ENCODE data around the gene RTEL1.
A peak's percentile ranks its signal among the peaks of the same experiment; 100 is the strongest.
"Not testable (repeated sequence)": the region's sequence is repeated elsewhere in the genome, so short reads cannot be mapped to it uniquely, and the experiment has no call there.

The RTEL1 gene

GRCh38 chr20:63652192-63652980 is 5.7 kb upstream of the RTEL1 start:
- peak; percentile 39 for DNase-seq

DNA sequence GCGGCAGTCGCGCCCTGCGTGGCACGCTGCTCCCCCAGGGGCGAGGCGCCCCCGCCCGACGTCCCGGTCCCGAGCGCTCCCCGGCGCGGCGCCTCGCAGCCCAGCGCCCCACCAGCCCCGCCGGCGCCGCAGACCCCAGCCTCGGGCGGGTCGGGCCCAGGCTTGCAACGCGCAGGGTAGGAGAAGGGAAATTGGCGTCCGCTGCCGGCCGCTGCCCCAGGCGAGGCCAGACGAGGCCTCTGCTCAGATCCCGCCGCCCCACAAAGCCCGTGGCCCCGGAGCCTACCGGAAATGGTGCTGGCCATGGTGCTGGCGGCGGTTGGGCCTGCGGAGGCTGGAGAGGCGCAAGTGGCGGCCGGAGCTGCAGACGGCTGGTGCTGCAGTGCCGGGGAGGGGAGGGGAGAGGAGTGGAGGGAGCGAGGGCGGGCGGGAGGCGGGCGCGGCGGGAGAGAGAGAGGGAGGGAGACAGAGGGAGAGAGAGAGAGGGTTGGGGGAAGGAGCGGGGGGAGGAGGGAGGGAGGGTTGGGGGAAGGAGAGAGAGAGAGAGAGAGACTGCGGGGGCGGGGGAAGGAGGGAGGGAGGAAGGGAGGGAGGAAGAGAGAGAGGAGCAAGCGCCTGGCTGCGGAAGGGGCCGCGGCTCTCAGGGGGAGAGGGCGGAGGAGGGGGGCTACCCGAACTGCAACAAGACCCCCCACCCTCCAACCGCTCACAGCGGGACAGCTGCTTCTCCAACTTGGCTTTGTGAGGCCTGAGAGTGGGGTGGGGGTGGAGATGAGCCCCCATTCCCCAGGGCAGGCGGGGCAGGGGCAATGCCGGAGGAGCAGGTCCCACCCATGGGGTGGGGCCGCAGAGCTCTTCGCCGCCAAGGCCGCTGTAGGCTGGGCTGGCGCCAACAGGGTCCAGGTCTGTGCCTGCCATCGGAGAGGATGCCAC is 4.8 kb upstream of the RTEL1 start, which contains the start of gene STMN3:
Gene STMN3, minus strand, starts transcription at position 384 of the 933 bp plus-strand sequence. Its CDS starts 79 bp downstream, at position 305.
- peak; percentile 49 for DNase-seq

DNA sequence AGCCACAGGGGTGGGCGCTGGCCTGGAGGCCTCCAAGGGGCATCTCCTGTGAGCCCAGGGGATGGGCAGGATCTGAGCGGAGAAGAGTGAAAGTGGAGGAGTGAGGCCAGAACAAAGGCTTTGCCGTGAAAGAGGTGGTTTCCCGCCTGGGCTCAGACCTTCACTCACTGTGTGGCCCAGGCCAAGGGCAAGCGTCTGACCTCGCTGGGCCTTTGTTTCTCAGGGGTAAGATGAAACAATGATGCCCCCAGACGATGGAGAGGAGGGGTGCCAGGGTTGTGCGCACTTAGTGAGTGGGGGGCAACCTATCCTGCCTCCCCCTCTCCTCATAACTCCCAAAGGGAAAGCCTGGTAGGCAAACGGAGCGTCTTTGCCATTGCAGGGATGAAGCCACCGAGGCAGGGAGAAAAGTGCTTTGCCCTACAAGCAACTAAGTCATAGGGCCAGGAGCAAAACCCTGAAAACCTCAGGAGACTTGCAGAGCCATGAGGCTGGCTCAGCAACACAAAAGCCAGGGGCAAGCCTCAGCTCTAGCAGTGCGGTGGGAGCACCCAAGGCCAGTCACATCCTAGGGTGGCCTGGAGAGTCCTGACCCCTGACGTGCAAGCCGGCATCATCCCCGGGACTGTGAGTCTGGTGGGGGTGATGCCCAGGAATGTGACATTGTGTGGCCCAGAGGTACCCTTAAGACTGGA is 4.0 kb upstream of the RTEL1 start:
- DNase-seq = no peak

DNA sequence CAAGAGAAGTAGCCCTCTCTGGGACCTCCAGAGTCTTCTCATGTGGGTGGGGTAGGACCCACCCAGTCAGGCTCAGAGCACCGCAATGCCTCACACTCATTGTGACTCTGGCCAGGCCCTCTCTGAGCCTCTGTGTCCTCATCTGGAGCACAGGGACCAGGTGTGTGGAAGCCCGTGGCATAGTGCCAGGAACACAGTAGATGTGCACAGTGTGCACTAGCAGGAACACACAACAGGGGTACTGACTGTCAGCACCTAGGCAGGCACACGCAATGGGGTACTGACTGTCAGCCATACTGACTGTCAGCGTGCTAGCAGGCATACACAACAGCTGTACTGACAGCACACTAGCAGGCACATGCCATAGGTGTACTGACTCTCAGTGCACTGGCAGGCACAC is 2.9 kb upstream of the RTEL1 start:
- DNase-seq = no peak

GRCh38 chr20:63656451-63656850 is 1.7 kb upstream of the RTEL1 start:
- no peak for DNase-seq

DNA sequence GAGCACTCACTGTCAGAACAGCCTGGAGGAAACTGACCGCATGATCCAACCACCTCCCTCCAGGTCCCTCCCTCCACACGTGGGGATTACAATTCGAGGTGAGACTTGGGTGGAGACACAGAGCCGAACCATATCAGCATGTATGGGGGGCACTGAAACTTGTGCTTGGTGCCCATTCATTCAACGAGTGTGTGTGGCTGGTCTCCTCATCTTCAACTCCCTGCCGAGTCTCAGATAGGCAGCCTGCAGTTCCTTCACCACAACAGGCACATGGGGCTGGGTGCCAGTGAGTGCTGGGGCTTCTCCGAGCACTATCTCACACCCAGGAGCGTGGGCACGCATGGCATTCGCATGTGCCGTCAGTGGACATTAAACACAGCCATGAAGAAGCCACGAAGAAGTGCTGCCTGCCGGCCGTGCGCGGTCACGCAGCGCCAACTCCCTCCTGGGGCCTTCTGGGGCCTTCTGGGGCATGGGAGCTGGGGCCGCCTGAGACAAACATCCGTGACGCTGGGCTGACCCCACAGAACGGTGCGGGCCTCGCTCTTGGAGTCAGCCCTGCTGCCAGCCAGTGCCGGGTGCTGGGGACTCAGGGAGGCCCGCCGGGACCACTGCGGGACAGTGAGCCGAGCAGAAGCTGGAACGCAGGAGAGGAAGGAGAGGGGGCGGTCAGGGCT is 714 bp upstream of the RTEL1 start:
- no peak for DNase-seq

- DNase-seq = no peak
Observed at GRCh38 chr20:63658749-63659187, 656 bp downstream of the RTEL1 start.

DNA sequence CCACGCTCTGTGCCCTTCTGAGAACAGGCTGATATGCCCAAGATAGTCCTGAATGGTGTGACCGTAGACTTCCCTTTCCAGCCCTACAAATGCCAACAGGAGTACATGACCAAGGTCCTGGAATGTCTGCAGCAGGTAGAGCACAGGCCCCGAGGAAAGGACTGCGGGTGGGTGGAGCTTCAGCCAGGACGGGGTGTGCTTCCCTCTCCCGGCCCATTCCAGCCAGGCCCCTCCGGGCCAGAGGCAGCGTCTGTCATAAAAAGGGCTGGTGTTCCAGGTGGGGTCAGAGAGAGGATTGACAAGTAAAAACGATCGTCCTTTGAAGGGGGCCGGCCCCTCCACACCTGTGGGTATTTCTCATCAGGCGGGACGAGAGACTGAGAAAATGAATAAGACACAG is 1.3 kb downstream of the RTEL1 start:
- DNase-seq = no peak

GRCh38 chr20:63660174-63660573 is 2.1 kb downstream of the RTEL1 start:
- DNase-seq = not testable (repeated sequence)

- DNase-seq = no peak
Observed at GRCh38 chr20:63660622-63661021, 2.5 kb downstream of the RTEL1 start.

DNA sequence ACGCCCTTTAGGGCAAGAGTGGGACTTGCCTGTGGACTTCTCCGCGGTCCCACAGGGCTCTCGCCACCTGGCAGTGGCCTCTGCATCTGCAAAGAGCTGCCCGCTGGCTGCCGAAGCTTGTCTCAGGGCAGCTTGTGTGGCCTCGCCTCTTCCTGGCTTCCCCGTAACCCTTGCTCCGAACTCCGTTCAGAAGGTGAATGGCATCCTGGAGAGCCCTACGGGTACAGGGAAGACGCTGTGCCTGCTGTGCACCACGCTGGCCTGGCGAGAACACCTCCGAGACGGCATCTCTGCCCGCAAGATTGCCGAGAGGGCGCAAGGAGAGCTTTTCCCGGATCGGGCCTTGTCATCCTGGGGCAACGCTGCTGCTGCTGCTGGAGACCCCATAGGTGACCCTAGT is 3.0 kb downstream of the RTEL1 start:
- no peak for DNase-seq

DNA sequence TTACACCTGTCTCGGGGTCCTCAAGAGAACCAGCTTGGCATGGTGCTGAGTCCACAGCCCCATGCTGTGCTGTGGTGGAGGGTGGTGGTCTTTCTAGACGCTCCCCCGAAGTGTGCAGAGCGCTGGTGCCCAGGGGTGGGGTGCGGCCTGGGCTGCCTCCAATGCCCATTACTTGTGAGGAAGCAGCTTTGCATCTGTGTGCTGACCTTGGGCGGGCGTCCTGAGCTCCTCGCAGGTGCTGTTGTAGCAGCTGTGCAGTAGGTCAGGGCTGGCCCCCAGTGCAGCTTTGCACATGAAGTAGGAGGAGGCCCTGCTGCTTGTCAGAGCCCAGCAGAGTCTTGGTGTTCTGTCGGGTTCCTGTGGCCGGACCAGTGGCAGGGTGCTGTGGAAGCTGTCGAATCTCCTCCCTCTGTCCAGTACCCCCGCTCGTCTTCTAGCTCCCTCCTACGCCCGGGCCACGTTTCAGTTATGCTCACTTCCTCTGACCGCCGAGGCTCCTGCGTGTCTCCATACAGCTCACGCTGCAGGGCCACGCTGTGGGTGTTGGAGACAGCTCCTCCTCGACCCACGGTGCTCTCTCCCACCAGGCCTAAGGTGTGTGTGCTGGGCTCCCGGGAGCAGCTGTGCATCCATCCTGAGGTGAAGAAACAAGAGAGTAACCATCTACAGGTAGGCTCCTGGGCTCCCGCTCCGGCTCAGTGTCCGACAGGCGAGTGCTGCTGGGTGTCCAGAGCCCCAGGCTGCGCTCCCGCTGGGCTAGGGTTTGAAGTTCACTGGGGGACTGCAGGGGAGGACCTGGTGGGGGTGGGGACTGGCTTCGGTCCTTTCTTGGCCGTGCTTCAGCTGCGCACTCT is 4.1 kb downstream of the RTEL1 start:
- no peak for DNase-seq

DNA sequence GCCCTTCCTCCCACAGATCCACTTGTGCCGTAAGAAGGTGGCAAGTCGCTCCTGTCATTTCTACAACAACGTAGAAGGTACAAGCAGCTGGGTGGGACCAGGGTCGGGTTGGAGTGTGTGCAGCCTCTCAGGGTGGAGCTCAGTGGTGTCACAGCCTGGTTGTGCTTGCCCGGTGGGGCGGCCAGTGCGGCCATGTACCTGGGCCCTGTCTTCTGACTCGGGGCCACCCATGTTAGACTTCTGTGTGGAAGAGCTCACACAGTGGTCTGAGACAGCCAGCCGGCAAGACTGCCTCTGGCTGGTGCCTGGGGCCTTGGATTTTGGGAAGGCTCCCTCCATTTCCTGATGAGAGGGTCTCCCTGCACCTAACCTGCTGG is 4.7 kb downstream of the RTEL1 start:
- DNase-seq = no peak

DNA sequence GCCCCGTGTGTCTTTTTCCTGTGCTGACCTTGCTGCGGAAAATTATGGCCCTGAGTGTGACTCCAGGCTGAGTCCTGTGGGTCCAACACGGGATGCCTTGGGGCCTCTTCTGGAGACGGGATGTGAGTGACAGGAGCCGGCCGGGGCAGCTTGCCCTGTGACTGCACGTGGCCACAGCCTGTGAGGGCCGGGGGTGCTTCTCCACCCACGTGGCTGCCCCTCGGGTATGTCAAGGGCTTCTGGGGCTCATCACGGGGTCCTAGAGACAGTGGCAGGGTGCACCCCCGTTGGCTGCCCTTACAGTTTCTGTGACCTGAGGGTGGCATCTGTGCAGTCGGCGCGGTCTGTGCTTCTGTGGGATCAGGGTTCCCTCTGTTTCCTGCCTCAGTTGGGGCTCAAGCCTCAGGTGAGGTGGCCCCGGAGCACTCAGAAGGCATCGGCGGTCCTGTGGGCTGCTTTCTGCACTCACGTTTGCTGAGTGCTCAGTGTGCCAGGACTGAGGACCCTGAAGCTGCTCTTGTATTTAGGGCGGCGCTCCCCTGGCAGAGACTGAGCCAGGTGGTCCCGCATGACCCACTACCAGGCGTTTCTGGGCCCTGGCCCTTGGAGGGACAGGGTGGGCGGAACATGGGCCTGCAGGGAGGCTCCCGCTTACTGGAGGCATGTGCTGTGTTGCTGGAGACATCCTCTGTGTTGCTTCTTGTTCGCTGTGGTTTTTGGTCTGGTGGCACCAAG is 5.4 kb downstream of the RTEL1 start:
- no peak for DNase-seq

DNA sequence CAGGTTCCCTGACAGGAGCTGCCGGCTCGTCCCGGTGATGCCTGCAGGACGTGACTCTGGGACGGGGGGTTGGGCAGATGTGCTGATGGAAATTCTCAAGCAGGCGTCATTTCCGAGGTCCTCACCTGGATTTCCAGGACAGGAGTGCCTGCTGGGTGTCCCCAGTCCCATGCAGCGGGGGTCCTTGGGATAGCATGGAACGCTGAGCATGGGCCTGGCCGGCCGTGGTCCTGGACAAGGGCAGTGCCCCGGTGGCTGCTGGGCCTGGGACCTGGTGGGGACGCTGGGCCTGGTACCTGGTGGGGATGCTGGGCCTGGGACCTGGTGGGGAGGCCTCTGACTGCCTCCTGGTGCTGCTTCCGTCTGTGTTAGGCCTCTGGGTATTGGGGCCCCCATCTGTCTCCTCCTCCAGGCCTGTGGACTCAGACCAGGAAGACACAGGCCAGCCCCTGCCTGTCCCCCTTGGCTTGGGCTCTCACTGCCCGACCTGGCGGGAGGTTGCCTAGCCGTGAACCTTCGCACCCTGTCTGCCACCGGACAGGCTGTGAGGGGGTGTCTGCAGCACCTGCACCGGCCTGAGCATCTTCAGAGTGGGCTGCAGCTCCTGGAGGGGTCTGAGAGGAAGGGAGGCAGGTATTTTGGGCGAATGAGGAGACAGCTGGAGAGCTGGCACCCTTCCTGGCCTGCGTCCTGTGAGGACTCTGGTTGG is 6.2 kb downstream of the RTEL1 start:
- no peak for DNase-seq

- DNase-seq = no peak
Observed at GRCh38 chr20:63664861-63665594, 6.9 kb downstream of the RTEL1 start.

DNA sequence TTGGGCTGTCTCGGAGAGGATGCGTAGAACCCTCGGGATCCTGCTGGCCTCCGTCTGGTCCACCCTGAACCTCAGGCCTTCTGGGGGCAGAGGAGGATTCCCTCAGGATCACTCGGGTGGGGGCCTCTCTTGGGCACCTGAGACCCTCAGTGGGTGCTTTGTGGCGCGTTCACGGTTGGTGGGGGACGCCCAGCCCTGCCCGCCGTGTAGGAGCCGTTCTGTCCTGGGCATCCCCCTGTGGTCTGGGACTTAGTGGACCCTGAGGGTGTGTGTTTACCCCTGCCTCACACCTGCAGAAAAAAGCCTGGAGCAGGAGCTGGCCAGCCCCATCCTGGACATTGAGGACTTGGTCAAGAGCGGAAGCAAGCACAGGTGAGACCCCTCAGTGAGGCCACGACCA is 7.6 kb downstream of the RTEL1 start:
- no peak for DNase-seq

DNA sequence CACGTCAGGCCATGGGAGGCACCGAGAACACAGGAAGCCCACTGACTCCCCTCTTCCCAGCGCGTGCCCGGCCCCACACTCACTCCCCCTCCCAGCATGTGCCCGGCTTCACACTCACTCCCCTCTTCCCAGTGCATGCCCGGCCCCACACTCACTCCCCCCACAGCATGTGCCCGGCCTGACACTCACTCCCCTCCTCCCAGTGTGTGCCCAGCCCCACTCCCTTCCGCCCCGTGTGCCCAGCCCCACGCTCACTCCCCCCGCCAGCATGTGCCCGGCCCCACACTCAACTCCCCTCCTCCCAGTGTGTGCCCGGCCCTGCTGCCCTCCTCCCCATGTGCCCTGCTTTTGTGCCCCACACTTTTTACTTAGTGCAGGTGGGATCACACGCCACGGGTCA is 9.7 kb downstream of the RTEL1 start:
- DNase-seq = no peak

DNA sequence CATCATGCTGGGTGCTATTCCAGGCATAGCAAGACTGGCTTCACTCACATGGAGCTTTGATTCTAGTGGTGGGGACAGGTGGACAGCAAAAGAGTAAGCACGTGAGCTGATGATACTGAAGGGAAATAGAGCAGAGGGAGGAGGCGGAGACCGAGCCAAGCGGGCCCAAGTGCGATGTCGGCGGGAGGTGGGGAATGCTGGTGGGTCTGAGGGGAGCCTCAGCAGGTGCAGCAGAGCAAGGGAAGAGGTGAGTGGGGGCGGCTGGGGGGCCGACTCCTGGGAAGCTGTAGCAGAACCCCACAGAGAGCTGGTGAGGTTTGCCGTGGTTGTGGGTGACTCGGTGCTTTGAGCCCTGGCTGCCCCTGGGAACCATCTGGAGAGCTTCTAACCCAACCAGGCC is 10.2 kb downstream of the RTEL1 start:
- DNase-seq = no peak
